WTC11 (cell line): ENCODE results near the gene ANKMY1. TPM values are rescaled to one million over a fixed set of nuclear protein-coding genes. Genes with fewer than 3 reads are reported as not detected.

ENCODE experiments used
- ATAC-seq: fragments of 200-7000 bp; cut with Tn5 transposase; 2 replicates; pipeline ENCODE4 v1.10.0; 2021; ENCODE audit warnings: mild to moderate bottlenecking, moderate library complexity
- CTCF ChIA-PET: fragments of 300-600 bp; sonication (Branson Sonifier 250); formaldehyde crosslinking; loops from one replicate; lab custom pipeline; 2021; ENCODE audit warnings: antibody characterized with exemption; lab: Charles Lee
- POLR2A ChIA-PET: fragments of 350-600 bp; sonication (Branson Sonifier 250); formaldehyde crosslinking; loops from one replicate; lab custom pipeline; 2021; ENCODE audit warnings: antibody characterized with exemption; lab: Charles Lee
- DNase-seq: peaks from one replicate; pipeline ENCODE4 v3.0.0; 2021; ENCODE audit warnings: low spot score
- H3K27ac Mint-ChIP-seq: 2 replicates; pipeline ENCODE4 v1.8.0; 2021; ENCODE audit warnings: mixed read lengths
- H3K27me3 Mint-ChIP-seq: 2 replicates; pipeline ENCODE4 v1.8.0; 2021; ENCODE audit warnings: low read depth, mild to moderate bottlenecking, moderate library complexity, mixed read lengths
- H3K36me3 Mint-ChIP-seq: 2 replicates; pipeline ENCODE4 v1.8.0; 2021; ENCODE audit warnings: mixed read lengths
- H3K4me1 Mint-ChIP-seq: 2 replicates; pipeline ENCODE4 v1.8.0; 2022; ENCODE audit warnings: mixed read lengths
- H3K4me3 Mint-ChIP-seq: 2 replicates; pipeline ENCODE4 v1.8.0; 2021; ENCODE audit warnings: mild to moderate bottlenecking, moderate library complexity, mixed read lengths
- H3K9me3 Mint-ChIP-seq: 2 replicates; pipeline ENCODE4 v1.8.0; 2021; ENCODE audit warnings: mixed read lengths
- ATF1 ChIP-seq: sonication (generic); formaldehyde crosslinking; IDR thresholded peaks from 2 replicates; pipeline ENCODE4 v1.8.1; 2023; ENCODE audit warnings: mild to moderate bottlenecking, moderate library complexity, missing genetic modification reagents
- ATF3 ChIP-seq: sonication (generic); formaldehyde crosslinking; conservative IDR thresholded peaks from 2 replicates; pipeline ENCODE4 v1.8.1; 2022; ENCODE audit warnings: mild to moderate bottlenecking, missing genetic modification reagents
- CBFB ChIP-seq: sonication (generic); formaldehyde crosslinking; IDR thresholded peaks from 2 replicates; pipeline ENCODE4 v1.8.1; 2022; ENCODE audit warnings: mild to moderate bottlenecking, low read depth, missing genetic modification reagents
- CDX4 ChIP-seq: fragments of 250-450 bp; sonication (Bioruptor Pico); IDR thresholded peaks from 2 replicates; pipeline ENCODE4 v1.9.0; 2021; ENCODE audit warnings: moderate library complexity, mild to moderate bottlenecking, inconsistent platforms, borderline replicate concordance
- ELF4 ChIP-seq: sonication (generic); formaldehyde crosslinking; IDR thresholded peaks from 2 replicates; pipeline ENCODE4 v1.8.1; 2022; ENCODE audit warnings: low read depth, mild to moderate bottlenecking, moderate library complexity, missing genetic modification reagents
- ERG ChIP-seq: fragments of 250-450 bp; sonication (Bioruptor Pico); IDR thresholded peaks from 2 replicates; pipeline ENCODE4 v1.8.0; 2021; ENCODE audit warnings: mild to moderate bottlenecking
- ESRRA ChIP-seq: sonication (generic); formaldehyde crosslinking; IDR thresholded peaks from 2 replicates; pipeline ENCODE4 v1.8.1; 2022; ENCODE audit warnings: mild to moderate bottlenecking, missing genetic modification reagents, borderline replicate concordance
- FOXP4 ChIP-seq: sonication (generic); formaldehyde crosslinking; IDR thresholded peaks from 2 replicates; pipeline ENCODE4 v1.8.0; 2022; ENCODE audit warnings: mild to moderate bottlenecking, missing genetic modification reagents
- GRHL2 ChIP-seq: fragments of 250-450 bp; sonication (Bioruptor Pico); IDR thresholded peaks from 2 replicates; pipeline ENCODE4 v1.8.0; 2022; ENCODE audit warnings: mild to moderate bottlenecking, moderate library complexity; ENCODE audit not compliant: insufficient replicate concordance, severe bottlenecking
- JAZF1 ChIP-seq: fragments of 250-450 bp; sonication (Bioruptor Pico); IDR thresholded peaks from 2 replicates; pipeline ENCODE4 v1.9.0; 2021; ENCODE audit warnings: moderate library complexity, mild to moderate bottlenecking, inconsistent platforms
- NR3C1 ChIP-seq: sonication (generic); formaldehyde crosslinking; conservative IDR thresholded peaks from 2 replicates; pipeline ENCODE4 v1.8.1; 2023; ENCODE audit warnings: low read depth, mild to moderate bottlenecking, missing genetic modification reagents
- SP1 ChIP-seq: sonication (generic); formaldehyde crosslinking; conservative IDR thresholded peaks from 2 replicates; pipeline ENCODE4 v1.8.1; 2022; ENCODE audit warnings: missing genetic modification reagents
- ZNF219 ChIP-seq: sonication (generic); formaldehyde crosslinking; IDR thresholded peaks from 2 replicates; pipeline ENCODE4 v1.8.0; 2023; ENCODE audit warnings: missing genetic modification reagents, mild to moderate bottlenecking, borderline replicate concordance
- ZNF232 ChIP-seq: sonication (generic); formaldehyde crosslinking; IDR thresholded peaks from 2 replicates; pipeline ENCODE4 v1.8.0; 2022; ENCODE audit warnings: mild to moderate bottlenecking, missing genetic modification reagents
- ZNF317 ChIP-seq: sonication (generic); formaldehyde crosslinking; IDR thresholded peaks from 2 replicates; pipeline ENCODE4 v1.8.1; 2023; ENCODE audit warnings: low read depth, mild to moderate bottlenecking, moderate library complexity, missing genetic modification reagents, borderline replicate concordance
- ZNF532 ChIP-seq: fragments of 250-450 bp; sonication (Bioruptor Pico); IDR thresholded peaks from 2 replicates; pipeline ENCODE4 v1.9.0; 2021; ENCODE audit warnings: mild to moderate bottlenecking, borderline replicate concordance
- ZNF671 ChIP-seq: fragments of 250-450 bp; sonication (Bioruptor Pico); IDR thresholded peaks from 2 replicates; pipeline ENCODE4 v1.8.0; 2021; ENCODE audit warnings: mild to moderate bottlenecking
- total RNA-seq: library from RNA; stranded (reverse); gene quantifications from 3 replicates; pipeline ENCODE4 v1.2.3, GENCODE V29; 2021
- TF ChIP-seq, protein P1 (sequence below): sonication (generic); formaldehyde crosslinking; IDR thresholded peaks from 2 replicates; pipeline ENCODE4 v1.8.1; 2023; ENCODE audit warnings: mild to moderate bottlenecking, missing genetic modification reagents, moderate library complexity
- TF ChIP-seq, protein P2 (sequence below): sonication (generic); formaldehyde crosslinking; IDR thresholded peaks from 2 replicates; pipeline ENCODE4 v1.8.0; 2022; ENCODE audit warnings: mild to moderate bottlenecking, missing genetic modification reagents
- TF ChIP-seq, protein P3 (sequence below): sonication (generic); formaldehyde crosslinking; IDR thresholded peaks from 2 replicates; pipeline ENCODE4 v1.8.1; 2023; ENCODE audit warnings: mild to moderate bottlenecking, missing genetic modification reagents, moderate library complexity

Gene ANKMY1
- total RNA-seq, 1 experiment from 2014 or later = 4.6 TPM

- Mint-ChIP-seq H3K27ac (no peak overlapping the region), H3K4me1 (no peaks in the 10 kb centered on the region), H3K36me3 (peaks cover 30% of the 10 kb centered on the region), H3K4me3 (no peak overlapping the region), H3K9me3 (peaks cover 62% of the 10 kb centered on the region), H3K27me3 (peaks cover 36% of the 10 kb centered on the region)
- no peak for DNase-seq
- no peak for ATAC-seq
- POLR2A ChIA-PET = no interaction called here
- TF ChIP-seq ZNF317 (CRISPR knock-in tag) = no peak
- TF ChIP-seq, protein P1, sequence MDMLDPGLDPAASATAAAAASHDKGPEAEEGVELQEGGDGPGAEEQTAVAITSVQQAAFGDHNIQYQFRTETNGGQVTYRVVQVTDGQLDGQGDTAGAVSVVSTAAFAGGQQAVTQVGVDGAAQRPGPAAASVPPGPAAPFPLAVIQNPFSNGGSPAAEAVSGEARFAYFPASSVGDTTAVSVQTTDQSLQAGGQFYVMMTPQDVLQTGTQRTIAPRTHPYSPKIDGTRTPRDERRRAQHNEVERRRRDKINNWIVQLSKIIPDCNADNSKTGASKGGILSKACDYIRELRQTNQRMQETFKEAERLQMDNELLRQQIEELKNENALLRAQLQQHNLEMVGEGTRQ (CRISPR knock-in tag) = no peak
- no peak for TF ChIP-seq ATF1 (CRISPR knock-in tag)
- TF ChIP-seq GRHL2 (CRISPR knock-in tag) = no peak
- CTCF ChIA-PET = interaction anchor here (1.3 to 1.8 kb wide), 3 partner anchors 15 to 63 kb away, joined by 5 to 6 read pairs (median 6); no protein-coding TSS in a partner anchor
These were observed 63.5 kb downstream of the ANKMY1 start for GRCh38 chr2:240494194-240494793.

- ATAC-seq (no peak), DNase-seq (no peak)
- Mint-ChIP-seq H3K36me3 (peaks cover 25% of the 10 kb centered on the region), H3K9me3 (peaks cover 76% of the 10 kb centered on the region), H3K4me3 (no peak overlapping the region), H3K27ac (no peak overlapping the region), H3K27me3 (peaks cover 48% of the 10 kb centered on the region), H3K4me1 (no peaks in the 10 kb centered on the region)
- CTCF ChIA-PET = no interaction called here
- POLR2A ChIA-PET = no interaction called here
- TF ChIP-seq ELF4 (CRISPR knock-in tag) = no peak
- no peak for TF ChIP-seq CDX4 (CRISPR knock-in tag)
- TF ChIP-seq NR3C1 (CRISPR knock-in tag) = no peak
- TF ChIP-seq ZNF232 (CRISPR knock-in tag) = no peak
- TF ChIP-seq, protein P2, sequence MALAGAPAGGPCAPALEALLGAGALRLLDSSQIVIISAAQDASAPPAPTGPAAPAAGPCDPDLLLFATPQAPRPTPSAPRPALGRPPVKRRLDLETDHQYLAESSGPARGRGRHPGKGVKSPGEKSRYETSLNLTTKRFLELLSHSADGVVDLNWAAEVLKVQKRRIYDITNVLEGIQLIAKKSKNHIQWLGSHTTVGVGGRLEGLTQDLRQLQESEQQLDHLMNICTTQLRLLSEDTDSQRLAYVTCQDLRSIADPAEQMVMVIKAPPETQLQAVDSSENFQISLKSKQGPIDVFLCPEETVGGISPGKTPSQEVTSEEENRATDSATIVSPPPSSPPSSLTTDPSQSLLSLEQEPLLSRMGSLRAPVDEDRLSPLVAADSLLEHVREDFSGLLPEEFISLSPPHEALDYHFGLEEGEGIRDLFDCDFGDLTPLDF (CRISPR knock-in tag) = no peak
- TF ChIP-seq CBFB (CRISPR knock-in tag) = no peak
- no peak for TF ChIP-seq ZNF671
- TF ChIP-seq ATF3 (CRISPR knock-in tag) = no peak
- TF ChIP-seq ATF1 (CRISPR knock-in tag) = no peak
These were observed 66.3 kb downstream of the ANKMY1 start for GRCh38 chr2:240491483-240491882.

- ChIA-PET POLR2A (no interaction called here), CTCF (no interaction called here)
- H3K27ac Mint-ChIP-seq = no peak overlapping the region
- H3K36me3 Mint-ChIP-seq = no peaks in the 10 kb centered on the region
- no peak for TF ChIP-seq ATF1 (CRISPR knock-in tag)
- TF ChIP-seq FOXP4 = no peak
- TF ChIP-seq SP1 (CRISPR knock-in tag) = no peak
- no peak for TF ChIP-seq ESRRA (CRISPR knock-in tag)
- TF ChIP-seq, protein P3, sequence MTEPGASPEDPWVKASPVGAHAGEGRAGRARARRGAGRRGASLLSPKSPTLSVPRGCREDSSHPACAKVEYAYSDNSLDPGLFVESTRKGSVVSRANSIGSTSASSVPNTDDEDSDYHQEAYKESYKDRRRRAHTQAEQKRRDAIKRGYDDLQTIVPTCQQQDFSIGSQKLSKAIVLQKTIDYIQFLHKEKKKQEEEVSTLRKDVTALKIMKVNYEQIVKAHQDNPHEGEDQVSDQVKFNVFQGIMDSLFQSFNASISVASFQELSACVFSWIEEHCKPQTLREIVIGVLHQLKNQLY (CRISPR knock-in tag) = no peak
- TF ChIP-seq ZNF532 = no peak
- no peak for TF ChIP-seq JAZF1 (CRISPR knock-in tag)
- TF ChIP-seq ZNF219 (CRISPR knock-in tag) = no peak
- no peak for TF ChIP-seq ERG (CRISPR knock-in tag)
- peaks cover 12% of the 10 kb centered on the region for H3K9me3 Mint-ChIP-seq
- no peak for ATAC-seq
- peak; percentile 9 for DNase-seq
- peaks cover 33% of the 10 kb centered on the region for H3K27me3 Mint-ChIP-seq
- H3K4me1 Mint-ChIP-seq = no peaks in the 10 kb centered on the region
- H3K4me3 Mint-ChIP-seq = no peak overlapping the region
These were observed 75.6 kb downstream of the ANKMY1 start for GRCh38 chr2:240482141-240482540.
